Measurements from ENCODE around the gene RALY.

- TF ChIP-seq POLR2AphosphoS5 (IDR thresholded peaks at IDR 0.05; ENCODE audit: low read depth, low read length) (no peak), CTCF (IDR thresholded peaks at IDR 0.05) (no peak), TCF7L2 (IDR thresholded peaks at IDR 0.05; ENCODE audit: low read depth, low read length) (no peak), SIN3A (IDR thresholded peaks at IDR 0.05; ENCODE audit: borderline replicate concordance, insufficient read depth, low read depth, low read length) (no peak), REST (IDR thresholded peaks at IDR 0.05; ENCODE audit: insufficient read depth in 1 of 2, low read depth in 2 of 2, low read length in 1 of 2) (no peak)
These were observed 12.4 kb upstream of the RALY start for GRCh38 chr20:33981347-33981746.
